Measurements from ENCODE around the gene LTBP1.

Gene LTBP1

DNA sequence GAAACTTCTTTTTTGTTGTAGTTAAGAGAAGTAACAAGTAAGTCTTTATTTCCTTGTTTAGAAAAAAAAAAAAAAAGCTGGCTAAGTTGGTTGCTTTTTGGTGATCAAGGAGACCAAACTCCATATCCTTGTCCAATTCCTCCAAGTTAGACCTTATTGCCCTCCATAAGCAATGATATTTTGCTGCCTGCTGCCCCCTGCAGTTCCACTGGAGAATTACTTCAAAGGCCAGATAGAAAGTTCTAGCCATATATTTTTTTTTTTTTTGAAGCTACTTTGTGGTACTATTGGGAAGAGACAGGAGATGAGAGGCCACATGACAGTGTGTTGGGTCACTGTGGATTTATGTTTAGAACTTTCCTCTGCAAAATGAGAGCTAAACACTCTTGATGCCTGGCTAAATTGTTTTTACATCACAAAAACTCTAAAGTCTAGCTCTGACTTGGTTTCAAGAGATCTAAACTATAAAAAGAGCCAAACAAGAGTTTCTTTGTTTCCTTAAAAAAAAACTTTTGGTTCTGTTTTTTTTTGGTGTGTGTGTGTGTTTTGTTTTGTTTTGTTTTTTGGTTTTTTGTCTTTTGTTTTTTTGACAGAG lies 449.0 kb downstream of the LTBP1 start:
- no peak overlapping the region for H2AFZ ChIP-seq (ENCODE audit: low read depth, low read length)
- no peaks in the 10 kb centered on the region for H3K27me3 ChIP-seq (ENCODE audit: insufficient read depth, low read length)
- no peak overlapping the region for H3K4me3 ChIP-seq (ENCODE audit: low read length)
- H3K4me1 ChIP-seq (ENCODE audit: insufficient read depth, low read length): no peaks in the 10 kb centered on the region
- peaks cover 2% of the 10 kb centered on the region for H3K9me3 ChIP-seq (ENCODE audit: low read length)
- H3K36me3 ChIP-seq (ENCODE audit: insufficient read depth, low read length): peaks cover 1% of the 10 kb centered on the region

DNA sequence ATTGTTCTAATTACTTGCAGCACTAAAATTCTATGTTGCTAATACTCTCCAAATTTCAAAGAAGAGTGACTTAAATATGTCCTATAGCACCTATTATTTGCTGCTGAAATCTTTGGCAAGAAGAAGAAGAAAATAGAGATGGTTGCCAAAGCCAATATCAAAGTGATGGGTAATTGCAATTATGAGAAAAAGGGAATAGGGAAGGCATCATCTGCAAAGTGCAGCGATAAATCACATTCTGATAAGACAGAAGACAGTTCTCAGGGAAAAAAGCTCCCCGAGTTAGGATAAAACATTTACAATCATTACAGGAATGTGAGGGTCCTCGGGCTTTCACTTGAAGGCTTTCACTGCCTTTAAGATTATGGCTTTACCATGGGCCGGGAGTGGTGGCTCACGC lies 457.6 kb downstream of the LTBP1 start:
- Histone ChIP-seq H2AFZ (ENCODE audit: low read depth, low read length) (no peak overlapping the region), H3K27me3 (ENCODE audit: insufficient read depth, low read length) (no peaks in the 10 kb centered on the region), H3K4me3 (ENCODE audit: low read length) (no peak overlapping the region), H3K36me3 (ENCODE audit: insufficient read depth, low read length) (no peaks in the 10 kb centered on the region), H3K9me3 (ENCODE audit: low read length) (no peaks in the 10 kb centered on the region), H3K4me1 (ENCODE audit: insufficient read depth, low read length) (no peaks in the 10 kb centered on the region)

DNA sequence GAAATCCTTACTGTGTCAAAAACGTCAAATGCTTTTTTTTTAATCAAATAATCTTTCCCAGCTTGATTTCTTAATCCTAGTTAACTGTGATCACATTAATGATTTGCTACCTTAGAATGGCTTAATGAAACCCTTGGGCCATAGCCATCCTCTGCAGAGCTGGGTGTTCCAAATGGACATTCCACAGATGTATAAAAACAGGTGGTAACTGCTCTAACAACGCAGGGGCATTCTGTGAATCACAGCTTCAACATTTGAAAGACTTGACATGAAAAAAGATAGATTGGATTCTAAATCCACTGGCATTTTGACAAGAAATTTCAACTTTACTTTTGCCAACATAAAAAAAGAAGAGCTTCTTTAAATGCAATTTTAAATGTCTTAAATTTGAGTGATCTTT lies 459.9 kb downstream of the LTBP1 start:
- Histone ChIP-seq H3K4me1 (ENCODE audit: insufficient read depth, low read length) (no peaks in the 10 kb centered on the region), H2AFZ (ENCODE audit: low read depth, low read length) (no peak overlapping the region), H3K36me3 (ENCODE audit: insufficient read depth, low read length) (no peaks in the 10 kb centered on the region), H3K4me3 (ENCODE audit: low read length) (no peak overlapping the region), H3K9me3 (ENCODE audit: low read length) (no peaks in the 10 kb centered on the region), H3K27me3 (ENCODE audit: insufficient read depth, low read length) (no peaks in the 10 kb centered on the region)

DNA sequence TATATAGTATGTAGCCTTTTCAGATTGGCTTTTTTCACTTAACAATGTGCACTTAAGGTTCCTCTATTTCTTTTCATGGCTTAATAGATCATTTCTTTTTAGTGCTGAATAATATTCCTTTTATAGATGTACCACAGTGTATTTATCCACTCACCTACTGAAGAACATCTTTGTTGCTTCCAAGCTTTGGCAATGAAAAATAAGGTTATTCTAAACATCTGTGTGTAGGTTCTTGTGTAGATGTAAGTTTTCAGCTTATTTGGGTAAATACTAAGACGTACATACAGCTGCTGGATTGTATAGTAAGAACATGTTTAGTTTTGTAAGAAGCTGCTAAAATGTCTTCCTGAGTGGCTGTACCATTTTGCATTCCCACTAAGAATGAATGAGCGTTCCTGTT lies 461.4 kb downstream of the LTBP1 start:
- no peaks in the 10 kb centered on the region for H3K27me3 ChIP-seq (ENCODE audit: insufficient read depth, low read length)
- no peak overlapping the region for H2AFZ ChIP-seq (ENCODE audit: low read depth, low read length)
- H3K4me3 ChIP-seq (ENCODE audit: low read length): no peak overlapping the region
- no peaks in the 10 kb centered on the region for H3K36me3 ChIP-seq (ENCODE audit: insufficient read depth, low read length)
- H3K4me1 ChIP-seq (ENCODE audit: insufficient read depth, low read length): no peaks in the 10 kb centered on the region
- H3K9me3 ChIP-seq (ENCODE audit: low read length): no peaks in the 10 kb centered on the region

DNA sequence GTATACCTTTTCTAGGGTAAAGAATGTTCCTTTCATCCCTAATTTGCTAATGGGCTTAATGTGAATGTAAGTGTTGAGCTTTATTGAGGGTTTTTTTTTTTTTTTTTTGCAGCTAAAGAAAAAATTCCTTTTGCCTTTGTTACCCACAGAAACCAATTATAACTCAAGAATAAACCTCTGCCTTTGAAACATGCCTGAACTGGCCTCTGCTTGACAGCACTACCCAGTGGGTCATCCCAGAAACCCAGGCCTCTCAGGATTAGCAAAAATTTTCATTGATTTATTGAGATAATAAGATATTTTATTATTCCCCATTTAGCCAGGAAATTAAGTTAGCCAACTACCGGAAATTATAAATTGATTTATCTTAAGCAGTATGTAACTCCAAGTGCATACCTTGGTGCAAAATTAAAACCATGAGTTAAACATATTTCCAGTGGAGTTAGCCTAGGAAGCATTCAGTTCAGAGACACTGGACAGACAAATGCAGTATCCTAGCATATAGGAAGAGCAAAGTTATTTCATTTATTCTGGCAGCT lies 462.7 kb downstream of the LTBP1 start:
- H3K36me3 ChIP-seq (ENCODE audit: insufficient read depth, low read length): no peaks in the 10 kb centered on the region
- H3K4me1 ChIP-seq (ENCODE audit: insufficient read depth, low read length): no peaks in the 10 kb centered on the region
- H3K9me3 ChIP-seq (ENCODE audit: low read length): no peaks in the 10 kb centered on the region
- no peak overlapping the region for H2AFZ ChIP-seq (ENCODE audit: low read depth, low read length)
- no peaks in the 10 kb centered on the region for H3K27me3 ChIP-seq (ENCODE audit: insufficient read depth, low read length)
- H3K4me3 ChIP-seq (ENCODE audit: low read length): no peak overlapping the region

DNA sequence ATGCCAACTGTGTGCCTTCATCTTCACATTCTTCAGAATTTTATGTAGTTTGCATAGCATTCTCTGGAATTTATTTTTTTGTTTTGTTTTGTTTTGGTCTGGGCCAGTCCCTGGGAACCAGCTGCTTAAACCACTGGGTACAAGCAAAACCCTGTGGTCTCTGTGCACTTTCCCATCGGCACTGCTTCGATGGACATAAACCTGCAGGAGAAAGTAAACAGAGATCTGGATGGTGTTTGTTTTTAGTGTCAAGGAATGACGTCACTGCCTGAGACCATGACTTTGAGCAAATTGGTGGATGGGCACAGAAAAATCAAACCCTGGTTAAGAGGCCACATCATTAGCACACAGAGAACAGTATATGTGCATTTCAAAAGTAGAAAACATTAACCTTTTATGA lies 465.0 kb downstream of the LTBP1 start:
- Histone ChIP-seq H3K9me3 (ENCODE audit: low read length) (no peaks in the 10 kb centered on the region), H2AFZ (ENCODE audit: low read depth, low read length) (no peak overlapping the region), H3K4me1 (ENCODE audit: insufficient read depth, low read length) (no peaks in the 10 kb centered on the region), H3K4me3 (ENCODE audit: low read length) (no peak overlapping the region), H3K36me3 (ENCODE audit: insufficient read depth, low read length) (no peaks in the 10 kb centered on the region), H3K27me3 (ENCODE audit: insufficient read depth, low read length) (no peaks in the 10 kb centered on the region)

DNA sequence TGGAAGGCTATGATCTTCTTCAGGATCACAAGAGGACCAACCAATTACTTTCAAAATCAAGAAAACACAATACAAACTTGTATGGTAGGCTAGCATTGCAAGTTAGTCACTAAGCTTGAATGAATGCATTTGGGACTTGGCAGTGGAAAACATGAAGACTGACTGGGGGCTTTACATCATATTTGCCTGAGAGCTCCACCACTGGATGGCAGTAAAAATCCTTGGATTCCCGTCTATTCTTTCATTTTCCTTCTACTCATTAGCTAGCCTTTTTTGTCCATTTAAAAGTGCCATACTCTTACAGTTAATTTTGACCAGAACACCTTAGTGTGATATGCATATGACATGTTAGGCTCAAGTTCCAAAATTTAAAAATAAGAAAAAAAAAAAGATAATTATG lies 466.2 kb downstream of the LTBP1 start:
- Histone ChIP-seq H3K36me3 (ENCODE audit: insufficient read depth, low read length) (no peaks in the 10 kb centered on the region), H3K9me3 (ENCODE audit: low read length) (no peaks in the 10 kb centered on the region), H2AFZ (ENCODE audit: low read depth, low read length) (no peak overlapping the region), H3K4me3 (ENCODE audit: low read length) (no peak overlapping the region), H3K27me3 (ENCODE audit: insufficient read depth, low read length) (no peaks in the 10 kb centered on the region), H3K4me1 (ENCODE audit: insufficient read depth, low read length) (no peaks in the 10 kb centered on the region)

DNA sequence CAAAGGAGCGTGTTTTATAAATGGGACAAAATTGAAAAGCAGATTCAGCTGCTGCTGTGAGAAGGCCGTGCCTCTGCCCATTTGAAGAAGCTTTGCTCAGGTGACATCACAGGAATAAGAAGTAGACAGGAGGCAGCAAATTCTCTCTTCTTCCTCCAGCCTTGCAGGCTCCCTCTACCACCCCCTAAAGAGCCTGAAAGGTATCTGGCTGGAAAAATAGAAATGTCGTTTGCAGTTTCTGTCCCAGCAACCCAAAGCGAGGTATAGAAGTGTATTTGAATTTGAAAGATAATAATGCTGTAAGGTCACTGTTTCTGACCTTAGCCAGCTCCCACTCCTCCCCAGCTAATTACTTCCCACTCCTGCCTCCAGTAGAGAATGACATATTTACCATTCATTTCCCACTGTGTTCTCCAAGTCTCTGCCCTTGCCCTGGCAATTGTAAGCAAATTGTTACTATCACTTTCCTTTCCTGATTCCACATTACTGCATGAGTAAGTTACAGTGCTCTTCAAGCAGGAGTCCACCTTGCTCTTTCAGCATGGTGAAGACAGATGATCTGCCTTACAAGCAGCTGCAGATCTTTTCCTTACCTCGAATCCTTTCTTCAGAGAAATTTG lies 472.9 kb downstream of the LTBP1 start:
- H3K4me1 ChIP-seq (ENCODE audit: insufficient read depth, low read length): no peaks in the 10 kb centered on the region
- no peaks in the 10 kb centered on the region for H3K36me3 ChIP-seq (ENCODE audit: insufficient read depth, low read length)
- H3K4me3 ChIP-seq (ENCODE audit: low read length): no peak overlapping the region
- no peak overlapping the region for H2AFZ ChIP-seq (ENCODE audit: low read depth, low read length)
- no peaks in the 10 kb centered on the region for H3K27me3 ChIP-seq (ENCODE audit: insufficient read depth, low read length)
- no peaks in the 10 kb centered on the region for H3K9me3 ChIP-seq (ENCODE audit: low read length)

DNA sequence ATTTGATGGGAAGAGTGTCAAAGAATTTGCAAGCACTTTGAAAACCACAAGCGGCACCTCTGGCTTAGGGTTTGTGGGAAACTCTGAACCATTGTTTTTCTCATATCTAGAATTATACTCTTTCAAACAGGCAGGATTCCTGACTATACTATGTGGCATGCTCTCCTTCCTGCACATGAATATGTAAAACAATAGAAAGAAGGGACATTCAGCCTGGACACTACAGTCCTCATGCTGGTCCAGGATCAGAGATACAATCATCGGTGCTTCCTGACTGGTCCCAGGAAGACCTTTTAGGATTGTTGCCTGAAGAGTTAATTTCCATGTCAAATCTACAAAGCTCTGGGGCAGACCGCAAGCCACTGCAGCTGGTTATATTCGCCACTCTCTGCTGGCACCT lies 474.0 kb downstream of the LTBP1 start:
- Histone ChIP-seq H3K9me3 (ENCODE audit: low read length) (no peaks in the 10 kb centered on the region), H2AFZ (ENCODE audit: low read depth, low read length) (no peak overlapping the region), H3K4me1 (ENCODE audit: insufficient read depth, low read length) (no peaks in the 10 kb centered on the region), H3K4me3 (ENCODE audit: low read length) (no peak overlapping the region), H3K27me3 (ENCODE audit: insufficient read depth, low read length) (no peaks in the 10 kb centered on the region), H3K36me3 (ENCODE audit: insufficient read depth, low read length) (no peaks in the 10 kb centered on the region)

DNA sequence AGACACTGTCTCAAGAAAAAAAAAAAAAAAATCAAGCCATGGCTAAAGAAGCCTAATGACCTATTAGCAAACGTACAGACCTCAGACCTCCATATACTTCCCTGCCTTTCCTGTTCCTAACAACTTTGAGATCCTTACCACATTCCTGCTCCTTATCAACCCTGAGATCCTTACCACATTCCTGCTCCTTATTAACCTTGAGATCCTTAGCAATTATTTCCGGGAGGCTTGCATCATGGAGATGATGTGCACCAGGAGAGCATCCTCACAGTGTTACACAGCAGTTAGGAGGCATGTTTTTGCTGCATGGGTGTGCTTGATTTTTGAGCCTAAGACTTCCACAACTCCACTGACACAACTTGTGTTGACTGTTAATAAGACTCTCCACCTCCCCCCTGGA lies 475.1 kb downstream of the LTBP1 start:
- Histone ChIP-seq H3K4me3 (ENCODE audit: low read length) (no peak overlapping the region), H2AFZ (ENCODE audit: low read depth, low read length) (no peak overlapping the region), H3K27me3 (ENCODE audit: insufficient read depth, low read length) (no peaks in the 10 kb centered on the region), H3K36me3 (ENCODE audit: insufficient read depth, low read length) (no peaks in the 10 kb centered on the region), H3K4me1 (ENCODE audit: insufficient read depth, low read length) (no peaks in the 10 kb centered on the region), H3K9me3 (ENCODE audit: low read length) (no peaks in the 10 kb centered on the region)

DNA sequence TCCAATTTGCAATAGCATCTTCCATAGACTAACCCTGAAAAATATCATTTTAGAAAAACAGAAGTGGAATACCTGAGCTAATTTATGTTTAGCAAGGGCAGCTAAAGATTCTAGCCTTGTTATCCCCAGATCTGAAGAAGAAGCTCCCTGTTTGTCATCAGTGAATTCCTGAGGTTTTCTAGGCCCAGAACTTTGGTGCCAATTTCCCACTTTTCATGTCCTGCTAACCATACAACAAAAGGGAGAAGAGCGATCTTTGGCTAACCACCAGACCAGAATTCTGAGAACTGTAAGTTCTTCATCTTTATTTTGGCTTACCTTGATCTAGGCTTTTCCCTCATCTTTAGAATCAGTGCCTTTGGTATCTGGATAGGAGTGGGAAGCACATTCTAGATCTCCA lies 478.4 kb downstream of the LTBP1 start:
- H2AFZ ChIP-seq (ENCODE audit: low read depth, low read length): no peak overlapping the region

DNA sequence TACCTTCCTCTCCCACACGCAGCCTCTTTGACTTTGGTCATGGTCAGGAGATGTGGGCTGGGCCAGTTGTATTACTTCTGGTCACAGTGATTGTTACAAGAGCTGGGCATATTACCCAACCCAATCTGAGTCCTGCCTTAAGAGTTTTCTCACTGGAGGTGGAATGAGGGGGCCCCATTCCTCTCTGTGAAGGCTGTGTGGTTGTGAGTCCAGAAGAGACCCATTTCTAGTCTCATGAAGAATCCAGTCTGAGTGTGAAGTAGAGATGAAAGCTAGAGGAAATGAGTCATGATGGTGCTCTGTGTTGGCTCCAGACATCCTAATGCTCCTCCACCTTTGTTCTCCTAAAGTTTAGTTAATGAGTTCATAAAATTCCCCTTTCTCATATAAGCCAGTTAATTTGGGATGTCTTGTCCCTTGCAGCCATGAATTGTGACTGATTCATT lies 478.9 kb downstream of the LTBP1 start:
- Histone ChIP-seq H3K9me3 (ENCODE audit: low read length) (no peaks in the 10 kb centered on the region), H3K27me3 (ENCODE audit: insufficient read depth, low read length) (no peaks in the 10 kb centered on the region), H2AFZ (ENCODE audit: low read depth, low read length) (no peak overlapping the region), H3K4me3 (ENCODE audit: low read length) (no peak overlapping the region), H3K36me3 (ENCODE audit: insufficient read depth, low read length) (no peaks in the 10 kb centered on the region), H3K4me1 (ENCODE audit: insufficient read depth, low read length) (no peaks in the 10 kb centered on the region)

More for the DNA sequence above, 478.4 kb downstream of the LTBP1 start:
- Histone ChIP-seq H3K27me3 (ENCODE audit: insufficient read depth, low read length) (no peaks in the 10 kb centered on the region), H3K4me1 (ENCODE audit: insufficient read depth, low read length) (no peaks in the 10 kb centered on the region), H3K9me3 (ENCODE audit: low read length) (no peaks in the 10 kb centered on the region), H3K4me3 (ENCODE audit: low read length) (no peak overlapping the region), H3K36me3 (ENCODE audit: insufficient read depth, low read length) (no peaks in the 10 kb centered on the region)

DNA sequence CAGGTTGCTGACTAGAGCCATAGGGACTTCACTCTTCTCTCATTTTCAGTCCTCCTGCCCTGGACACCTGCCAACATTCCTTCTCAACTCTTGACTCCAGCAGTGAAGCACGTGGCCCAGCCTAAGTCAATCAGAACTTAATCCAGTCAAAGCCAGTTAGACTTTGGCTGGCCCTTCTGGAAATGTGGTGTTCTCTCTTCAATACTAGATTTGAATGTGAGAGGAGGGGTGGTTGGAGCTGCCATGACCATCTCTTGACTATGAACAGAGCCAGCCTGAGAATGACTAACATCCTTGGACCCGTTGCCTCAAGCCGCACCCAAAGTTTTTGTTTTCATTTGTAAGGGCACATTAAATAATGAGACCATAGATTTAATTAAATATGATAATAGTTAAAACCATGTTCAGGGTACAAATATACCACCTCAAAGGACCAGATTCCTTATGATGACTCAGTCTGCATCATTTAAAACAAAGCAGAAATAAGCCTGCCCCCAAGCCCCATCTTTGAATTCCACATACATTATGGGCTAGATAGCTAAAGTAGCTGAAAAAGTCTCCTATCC lies 480.0 kb downstream of the LTBP1 start:
- H2AFZ ChIP-seq (ENCODE audit: low read depth, low read length): no peak overlapping the region
- H3K36me3 ChIP-seq (ENCODE audit: insufficient read depth, low read length): no peaks in the 10 kb centered on the region
- no peaks in the 10 kb centered on the region for H3K4me1 ChIP-seq (ENCODE audit: insufficient read depth, low read length)
- no peaks in the 10 kb centered on the region for H3K9me3 ChIP-seq (ENCODE audit: low read length)
- H3K4me3 ChIP-seq (ENCODE audit: low read length): no peak overlapping the region
- H3K27me3 ChIP-seq (ENCODE audit: insufficient read depth, low read length): no peaks in the 10 kb centered on the region
